ENCODE measurements around the gene GLI2. TPM values are rescaled to one million over a fixed set of nuclear protein-coding genes. Genes with fewer than 3 reads are reported as not detected.

The GLI2 gene
- total and polyA plus RNA-seq, 2 experiments from 2014 or later, result 53.6 to 57.0 TPM

- H3K9me2 ChIP-seq (ENCODE audit: insufficient read depth), result peaks cover 2% of the 10 kb centered on the region; the same call in 1 of the 2 replicates
- DNase-seq (ENCODE audit: low spot score) (no peak), ATAC-seq (no peak)
- H3K27ac ChIP-seq (ENCODE audit: low read depth), result no peak overlapping the region
- H3K79me2 ChIP-seq (replicated peaks; ENCODE audit: insufficient read depth), result no peaks in the 10 kb centered on the region
- no peak for TF ChIP-seq NANOG (IDR thresholded peaks at IDR 0.05; ENCODE audit: borderline replicate concordance)
- TF ChIP-seq POLR2AphosphoS5 (IDR thresholded peaks at IDR 0.05; ENCODE audit: low read depth), result no peak
- TF ChIP-seq JUNB (IDR thresholded peaks at IDR 0.05; ENCODE audit: unreplicated experiment), result no peak
- no peak for TF ChIP-seq EZH2phosphoT487 (IDR thresholded peaks at IDR 0.05; ENCODE audit: unreplicated experiment)
- TF ChIP-seq ETS1 (IDR thresholded peaks at IDR 0.05), result no peak
- TF ChIP-seq, protein P1, sequence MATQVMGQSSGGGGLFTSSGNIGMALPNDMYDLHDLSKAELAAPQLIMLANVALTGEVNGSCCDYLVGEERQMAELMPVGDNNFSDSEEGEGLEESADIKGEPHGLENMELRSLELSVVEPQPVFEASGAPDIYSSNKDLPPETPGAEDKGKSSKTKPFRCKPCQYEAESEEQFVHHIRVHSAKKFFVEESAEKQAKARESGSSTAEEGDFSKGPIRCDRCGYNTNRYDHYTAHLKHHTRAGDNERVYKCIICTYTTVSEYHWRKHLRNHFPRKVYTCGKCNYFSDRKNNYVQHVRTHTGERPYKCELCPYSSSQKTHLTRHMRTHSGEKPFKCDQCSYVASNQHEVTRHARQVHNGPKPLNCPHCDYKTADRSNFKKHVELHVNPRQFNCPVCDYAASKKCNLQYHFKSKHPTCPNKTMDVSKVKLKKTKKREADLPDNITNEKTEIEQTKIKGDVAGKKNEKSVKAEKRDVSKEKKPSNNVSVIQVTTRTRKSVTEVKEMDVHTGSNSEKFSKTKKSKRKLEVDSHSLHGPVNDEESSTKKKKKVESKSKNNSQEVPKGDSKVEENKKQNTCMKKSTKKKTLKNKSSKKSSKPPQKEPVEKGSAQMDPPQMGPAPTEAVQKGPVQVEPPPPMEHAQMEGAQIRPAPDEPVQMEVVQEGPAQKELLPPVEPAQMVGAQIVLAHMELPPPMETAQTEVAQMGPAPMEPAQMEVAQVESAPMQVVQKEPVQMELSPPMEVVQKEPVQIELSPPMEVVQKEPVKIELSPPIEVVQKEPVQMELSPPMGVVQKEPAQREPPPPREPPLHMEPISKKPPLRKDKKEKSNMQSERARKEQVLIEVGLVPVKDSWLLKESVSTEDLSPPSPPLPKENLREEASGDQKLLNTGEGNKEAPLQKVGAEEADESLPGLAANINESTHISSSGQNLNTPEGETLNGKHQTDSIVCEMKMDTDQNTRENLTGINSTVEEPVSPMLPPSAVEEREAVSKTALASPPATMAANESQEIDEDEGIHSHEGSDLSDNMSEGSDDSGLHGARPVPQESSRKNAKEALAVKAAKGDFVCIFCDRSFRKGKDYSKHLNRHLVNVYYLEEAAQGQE (IDR thresholded peaks at IDR 0.05; ENCODE audit: unreplicated experiment), result no peak
- TF ChIP-seq CREB1 (CRISPR knock-in tag; IDR thresholded peaks at IDR 0.05; ENCODE audit: low read depth), result no peak
- TF ChIP-seq, protein P2, sequence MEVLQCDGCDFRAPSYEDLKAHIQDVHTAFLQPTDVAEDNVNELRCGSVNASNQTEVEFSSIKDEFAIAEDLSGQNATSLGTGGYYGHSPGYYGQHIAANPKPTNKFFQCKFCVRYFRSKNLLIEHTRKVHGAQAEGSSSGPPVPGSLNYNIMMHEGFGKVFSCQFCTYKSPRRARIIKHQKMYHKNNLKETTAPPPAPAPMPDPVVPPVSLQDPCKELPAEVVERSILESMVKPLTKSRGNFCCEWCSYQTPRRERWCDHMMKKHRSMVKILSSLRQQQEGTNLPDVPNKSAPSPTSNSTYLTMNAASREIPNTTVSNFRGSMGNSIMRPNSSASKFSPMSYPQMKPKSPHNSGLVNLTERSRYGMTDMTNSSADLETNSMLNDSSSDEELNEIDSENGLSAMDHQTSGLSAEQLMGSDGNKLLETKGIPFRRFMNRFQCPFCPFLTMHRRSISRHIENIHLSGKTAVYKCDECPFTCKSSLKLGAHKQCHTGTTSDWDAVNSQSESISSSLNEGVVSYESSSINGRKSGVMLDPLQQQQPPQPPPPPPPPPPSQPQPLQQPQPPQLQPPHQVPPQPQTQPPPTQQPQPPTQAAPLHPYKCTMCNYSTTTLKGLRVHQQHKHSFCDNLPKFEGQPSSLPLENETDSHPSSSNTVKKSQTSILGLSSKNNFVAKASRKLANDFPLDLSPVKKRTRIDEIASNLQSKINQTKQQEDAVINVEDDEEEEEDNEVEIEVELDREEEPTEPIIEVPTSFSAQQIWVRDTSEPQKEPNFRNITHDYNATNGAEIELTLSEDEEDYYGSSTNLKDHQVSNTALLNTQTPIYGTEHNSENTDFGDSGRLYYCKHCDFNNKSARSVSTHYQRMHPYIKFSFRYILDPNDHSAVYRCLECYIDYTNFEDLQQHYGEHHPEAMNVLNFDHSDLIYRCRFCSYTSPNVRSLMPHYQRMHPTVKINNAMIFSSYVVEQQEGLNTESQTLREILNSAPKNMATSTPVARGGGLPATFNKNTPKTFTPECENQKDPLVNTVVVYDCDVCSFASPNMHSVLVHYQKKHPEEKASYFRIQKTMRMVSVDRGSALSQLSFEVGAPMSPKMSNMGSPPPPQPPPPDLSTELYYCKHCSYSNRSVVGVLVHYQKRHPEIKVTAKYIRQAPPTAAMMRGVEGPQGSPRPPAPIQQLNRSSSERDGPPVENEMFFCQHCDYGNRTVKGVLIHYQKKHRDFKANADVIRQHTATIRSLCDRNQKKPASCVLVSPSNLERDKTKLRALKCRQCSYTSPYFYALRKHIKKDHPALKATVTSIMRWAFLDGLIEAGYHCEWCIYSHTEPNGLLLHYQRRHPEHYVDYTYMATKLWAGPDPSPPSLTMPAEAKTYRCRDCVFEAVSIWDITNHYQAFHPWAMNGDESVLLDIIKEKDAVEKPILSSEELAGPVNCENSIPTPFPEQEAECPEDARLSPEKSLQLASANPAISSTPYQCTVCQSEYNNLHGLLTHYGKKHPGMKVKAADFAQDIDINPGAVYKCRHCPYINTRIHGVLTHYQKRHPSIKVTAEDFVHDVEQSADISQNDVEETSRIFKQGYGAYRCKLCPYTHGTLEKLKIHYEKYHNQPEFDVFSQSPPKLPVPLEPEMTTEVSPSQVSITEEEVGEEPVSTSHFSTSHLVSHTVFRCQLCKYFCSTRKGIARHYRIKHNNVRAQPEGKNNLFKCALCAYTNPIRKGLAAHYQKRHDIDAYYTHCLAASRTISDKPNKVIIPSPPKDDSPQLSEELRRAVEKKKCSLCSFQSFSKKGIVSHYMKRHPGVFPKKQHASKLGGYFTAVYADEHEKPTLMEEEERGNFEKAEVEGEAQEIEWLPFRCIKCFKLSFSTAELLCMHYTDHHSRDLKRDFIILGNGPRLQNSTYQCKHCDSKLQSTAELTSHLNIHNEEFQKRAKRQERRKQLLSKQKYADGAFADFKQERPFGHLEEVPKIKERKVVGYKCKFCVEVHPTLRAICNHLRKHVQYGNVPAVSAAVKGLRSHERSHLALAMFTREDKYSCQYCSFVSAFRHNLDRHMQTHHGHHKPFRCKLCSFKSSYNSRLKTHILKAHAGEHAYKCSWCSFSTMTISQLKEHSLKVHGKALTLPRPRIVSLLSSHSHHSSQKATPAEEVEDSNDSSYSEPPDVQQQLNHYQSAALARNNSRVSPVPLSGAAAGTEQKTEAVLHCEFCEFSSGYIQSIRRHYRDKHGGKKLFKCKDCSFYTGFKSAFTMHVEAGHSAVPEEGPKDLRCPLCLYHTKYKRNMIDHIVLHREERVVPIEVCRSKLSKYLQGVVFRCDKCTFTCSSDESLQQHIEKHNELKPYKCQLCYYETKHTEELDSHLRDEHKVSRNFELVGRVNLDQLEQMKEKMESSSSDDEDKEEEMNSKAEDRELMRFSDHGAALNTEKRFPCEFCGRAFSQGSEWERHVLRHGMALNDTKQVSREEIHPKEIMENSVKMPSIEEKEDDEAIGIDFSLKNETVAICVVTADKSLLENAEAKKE (CRISPR knock-in tag; IDR thresholded peaks at IDR 0.05), result no peak
- no peak for TF ChIP-seq ZNF331 (CRISPR knock-in tag; IDR thresholded peaks at IDR 0.05; ENCODE audit: low read depth)
- TF ChIP-seq, protein P3, sequence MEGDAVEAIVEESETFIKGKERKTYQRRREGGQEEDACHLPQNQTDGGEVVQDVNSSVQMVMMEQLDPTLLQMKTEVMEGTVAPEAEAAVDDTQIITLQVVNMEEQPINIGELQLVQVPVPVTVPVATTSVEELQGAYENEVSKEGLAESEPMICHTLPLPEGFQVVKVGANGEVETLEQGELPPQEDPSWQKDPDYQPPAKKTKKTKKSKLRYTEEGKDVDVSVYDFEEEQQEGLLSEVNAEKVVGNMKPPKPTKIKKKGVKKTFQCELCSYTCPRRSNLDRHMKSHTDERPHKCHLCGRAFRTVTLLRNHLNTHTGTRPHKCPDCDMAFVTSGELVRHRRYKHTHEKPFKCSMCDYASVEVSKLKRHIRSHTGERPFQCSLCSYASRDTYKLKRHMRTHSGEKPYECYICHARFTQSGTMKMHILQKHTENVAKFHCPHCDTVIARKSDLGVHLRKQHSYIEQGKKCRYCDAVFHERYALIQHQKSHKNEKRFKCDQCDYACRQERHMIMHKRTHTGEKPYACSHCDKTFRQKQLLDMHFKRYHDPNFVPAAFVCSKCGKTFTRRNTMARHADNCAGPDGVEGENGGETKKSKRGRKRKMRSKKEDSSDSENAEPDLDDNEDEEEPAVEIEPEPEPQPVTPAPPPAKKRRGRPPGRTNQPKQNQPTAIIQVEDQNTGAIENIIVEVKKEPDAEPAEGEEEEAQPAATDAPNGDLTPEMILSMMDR (conservative IDR thresholded peaks at IDR 0.05; ENCODE audit: low read depth in 2 of 2), result no peak
- TF ChIP-seq ZNF114 (CRISPR knock-in tag; IDR thresholded peaks at IDR 0.05), result no peak
- TF ChIP-seq EZH2 (IDR thresholded peaks at IDR 0.05; ENCODE audit: low read depth, unreplicated experiment), result no peak
- TF ChIP-seq STAT1 (IDR thresholded peaks at IDR 0.05; ENCODE audit: unreplicated experiment), result no peak
- Mint-ChIP-seq H3K4me1 (peaks cover 17% of the 10 kb centered on the region), H3K36me3 (ENCODE audit: low read depth) (peaks cover 16% of the 10 kb centered on the region; the same call in 2 of the 3 replicates), H3K9me3 (peaks cover 24% of the 10 kb centered on the region), H3K27ac (no peak overlapping the region), H3K27me3 (ENCODE audit: insufficient read depth, low read depth, poor library complexity) (peaks cover 7% of the 10 kb centered on the region), H3K4me3 (no peak overlapping the region)
- no peak overlapping the region for H3K4me3 ChIP-seq
- H3K4me1 ChIP-seq (ENCODE audit: insufficient read depth), result peaks cover 16% of the 10 kb centered on the region; the same call in 1 of the 2 replicates
- H2AFZ ChIP-seq, result no peak overlapping the region
- H3K36me3 ChIP-seq (ENCODE audit: insufficient read depth), result no peaks in the 10 kb centered on the region
- no peaks in the 10 kb centered on the region for H3F3A ChIP-seq (replicated peaks; ENCODE audit: low read depth)
- peaks cover 14% of the 10 kb centered on the region; the same call in 1 of the 2 replicates for H3K27me3 ChIP-seq (ENCODE audit: insufficient read depth)
- no peak overlapping the region for H3K4me2 ChIP-seq
- no peaks in the 10 kb centered on the region for H4K20me1 ChIP-seq (replicated peaks; ENCODE audit: insufficient read depth)
Observed at GRCh38 chr2:120722246-120722567, 13.5 kb upstream of the GLI2 start.
